NB4 (cell line): ENCODE results near the gene FOXA2.

Source experiments
- CTCF ChIP-seq: IDR thresholded peaks from one replicate; pipeline ENCODE4 v1.5.1; 2012; ENCODE audit warnings: low read depth, low read length
- MAX ChIP-seq: IDR thresholded peaks from 2 replicates; pipeline ENCODE4 v1.6.1; 2011; ENCODE audit warnings: low read depth, low read length
- MYC ChIP-seq: IDR thresholded peaks from 2 replicates; pipeline ENCODE4 v1.6.1; 2011; ENCODE audit warnings: low read depth, low read length
- POLR2A ChIP-seq: IDR thresholded peaks from 2 replicates; pipeline ENCODE4 v1.6.1; 2011; ENCODE audit warnings: mild to moderate bottlenecking; ENCODE audit not compliant: insufficient read length; ENCODE audit errors: extremely low read depth

GRCh38 chr20:22601361-22602141, 17.2 kb upstream of the FOXA2 start:
- no peak for TF ChIP-seq CTCF
- no peak for TF ChIP-seq MAX
- no peak for TF ChIP-seq POLR2A
- no peak for TF ChIP-seq MYC
